Measurements from ENCODE around the gene SHANK1. TPM values are rescaled to one million over a fixed set of nuclear protein-coding genes. Genes with fewer than 3 reads are reported as not detected.
"Not testable (repeated sequence)": the region's sequence is repeated elsewhere in the genome, so short reads cannot be mapped to it uniquely, and the experiment has no call there.

SHANK1 gene
- total RNA-seq, result under 1 TPM in 4 of 6 experiments, not detected in 2; 0.07 to 0.62 (median 0.25) TPM
- long read RNA-seq, result 0 reads

- no peak for TF ChIP-seq CTCF (IDR thresholded peaks at IDR 0.05)
- no peak for TF ChIP-seq POLR2A (IDR thresholded peaks at IDR 0.05)
- Histone ChIP-seq H3K27ac (no peak within 1 kb of the TSS), H3K4me3 (no peak within 1 kb of the TSS), H3K27me3 (no peaks in the 10 kb centered on the region), H3K4me1 (peaks cover 0 to 4% (median 0%) of the 10 kb centered on the region in 4 donors), H3K36me3 (no peaks in the 10 kb centered on the region), H3K9me3 (no peaks in the 10 kb centered on the region)
- 6% methylated on average over 22 of the region's 47 CpGs for WGBS (ENCODE audit: insufficient coverage, low coverage, low lambda C conversion rate, missing lambda C conversion rate)
- intact Hi-C loops (cut with DNase I), result loop anchor here in 1 of 2 donors (10.0 kb wide), 1 partner anchor 65 kb away; no protein-coding TSS in a partner anchor
- DNase-seq (no peak), ATAC-seq (no peak)
Measured at GRCh38 chr19:50719566-50719965, at the start of gene SHANK1. Gene SHANK1, minus strand, starts transcription at chr19:50719802. Its CDS starts 2,883 bp downstream, at chr19:50716919.

GRCh38 chr19:50768277-50768676 is 48.7 kb upstream of the SHANK1 start:
- Histone ChIP-seq H3K9me3 (no peaks in the 10 kb centered on the region), H3K27ac (no peak overlapping the region), H3K4me3 (no peak overlapping the region), H3K36me3 (no peaks in the 10 kb centered on the region), H3K27me3 (no peaks in the 10 kb centered on the region), H3K4me1 (no peaks in the 10 kb centered on the region)
- ATAC-seq (no peak), DNase-seq (no peak)
- intact Hi-C loops (cut with DNase I), result no loop called here
- 40% methylated on average over 4 of the region's 5 CpGs for WGBS (ENCODE audit: insufficient coverage, low coverage, low lambda C conversion rate, missing lambda C conversion rate)
- no peak for TF ChIP-seq POLR2A (IDR thresholded peaks at IDR 0.05)
- TF ChIP-seq CTCF (IDR thresholded peaks at IDR 0.05), result no peak

GRCh38 chr19:50767263-50767662 is 47.7 kb upstream of the SHANK1 start:
- H3K27ac ChIP-seq; H3K9me3 ChIP-seq; H3K4me3 ChIP-seq; ATAC-seq; H3K36me3 ChIP-seq; H3K27me3 ChIP-seq; DNase-seq; H3K4me1 ChIP-seq; intact Hi-C loops (cut with DNase I): not testable (repeated sequence)
- WGBS (ENCODE audit: insufficient coverage, low coverage, low lambda C conversion rate, missing lambda C conversion rate), result 37% methylated on average over 5 of the region's 5 CpGs

DNA sequence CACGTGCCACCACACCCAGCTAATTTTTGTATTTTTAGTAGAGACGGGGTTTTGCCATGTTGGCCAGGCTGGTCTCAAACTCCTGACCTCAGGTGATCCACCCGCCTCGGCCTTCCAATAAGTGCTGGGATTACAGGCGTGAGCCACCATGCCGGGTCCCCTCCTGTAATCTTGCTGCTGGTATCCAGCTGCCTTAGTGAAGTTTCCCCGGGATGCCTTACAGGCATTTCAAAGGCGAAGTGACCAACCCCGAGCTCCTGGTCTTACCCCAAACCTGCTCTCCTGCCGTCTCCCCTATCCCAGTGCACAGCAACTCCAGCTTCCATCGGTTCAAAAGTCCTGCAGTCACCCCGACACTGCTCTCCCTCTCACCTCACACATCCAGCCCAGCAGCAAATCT is 47.1 kb upstream of the SHANK1 start:
- H3K36me3 ChIP-seq; ATAC-seq; DNase-seq; H3K4me3 ChIP-seq; intact Hi-C loops (cut with DNase I); H3K4me1 ChIP-seq; H3K27me3 ChIP-seq; H3K9me3 ChIP-seq; H3K27ac ChIP-seq: not testable (repeated sequence)
- 66% methylated on average over 4 of the region's 12 CpGs for WGBS (ENCODE audit: insufficient coverage, low coverage, low lambda C conversion rate, missing lambda C conversion rate)

- Histone ChIP-seq H3K27me3 (no peaks in the 10 kb centered on the region), H3K4me3 (no peak overlapping the region), H3K27ac (no peak overlapping the region), H3K36me3 (no peaks in the 10 kb centered on the region), H3K4me1 (no peaks in the 10 kb centered on the region), H3K9me3 (no peaks in the 10 kb centered on the region)
- DNase-seq (no peak), ATAC-seq (no peak)
- TF ChIP-seq CTCF (IDR thresholded peaks at IDR 0.05) (no peak), POLR2A (IDR thresholded peaks at IDR 0.05) (no peak)
- intact Hi-C loops (cut with DNase I), result no loop called here
- 24% methylated on average over 2 of the region's 7 CpGs for WGBS (ENCODE audit: insufficient coverage, low coverage, low lambda C conversion rate, missing lambda C conversion rate)
Measured at GRCh38 chr19:50764409-50764808, 44.8 kb upstream of the SHANK1 start.

- DNase-seq; H3K4me1 ChIP-seq; intact Hi-C loops (cut with DNase I); H3K4me3 ChIP-seq; H3K27ac ChIP-seq; H3K27me3 ChIP-seq; H3K9me3 ChIP-seq; ATAC-seq; H3K36me3 ChIP-seq: not testable (repeated sequence)
- WGBS (ENCODE audit: insufficient coverage, low coverage, low lambda C conversion rate, missing lambda C conversion rate), result 67% methylated on average over 1 of the region's 13 CpGs
Measured at GRCh38 chr19:50763521-50763920, 43.9 kb upstream of the SHANK1 start.

DNA sequence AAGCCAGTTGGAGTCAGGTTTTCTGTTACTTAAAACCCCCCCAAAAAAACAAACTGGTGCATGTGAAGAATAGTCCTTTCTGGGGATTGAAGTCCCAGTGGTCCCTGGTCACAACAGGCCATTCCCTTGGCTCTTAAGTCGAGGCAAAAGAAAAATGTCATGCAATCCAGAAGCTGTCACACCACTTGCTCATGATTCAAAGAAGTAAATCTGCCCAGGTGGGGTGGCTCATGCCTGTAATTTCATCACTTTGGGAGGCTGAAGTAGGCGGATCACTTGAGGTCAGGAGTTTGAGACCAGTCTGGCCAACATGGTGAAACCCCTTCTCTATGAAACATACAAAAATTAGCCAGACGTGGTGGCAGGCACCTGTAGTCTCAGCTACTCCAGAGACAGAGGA is 41.9 kb upstream of the SHANK1 start:
- H3K9me3 ChIP-seq; H3K27me3 ChIP-seq; intact Hi-C loops (cut with DNase I); ATAC-seq; H3K27ac ChIP-seq; H3K4me1 ChIP-seq; DNase-seq; H3K36me3 ChIP-seq; H3K4me3 ChIP-seq: not testable (repeated sequence)
- 31% methylated on average over 3 of the region's 3 CpGs for WGBS (ENCODE audit: insufficient coverage, low coverage, low lambda C conversion rate, missing lambda C conversion rate)
